Left lobe of liver (tissue), 2 donors: Measurements from ENCODE around the gene SEMA3A. TPM values are rescaled to one million over a fixed set of nuclear protein-coding genes. Genes with fewer than 3 reads are reported as not detected.
"Not testable (repeated sequence)": the region's sequence is repeated elsewhere in the genome, so short reads cannot be mapped to it uniquely, and the experiment has no call there.

Source experiments
- ATAC-seq: fragments of 200-7000 bp; cut with Tn5 transposase; one replicate; pipeline ENCODE4 v1.9.1; 2020; ENCODE audit warnings: mild to moderate bottlenecking, moderate library complexity
- DNase-seq: peaks from one replicate; pipeline ENCODE4 v3.0.0-alpha.2; 2020; ENCODE audit warnings: low spot score
- total RNA-seq: library from RNA; stranded (reverse); gene quantifications from one replicate; pipeline ENCODE4 v1.2.1, GENCODE V29; 2021
- donor health status: DM: no; HTN: no; CAD: no; lungs with moderate emphysema.
- donor health status: DM: no; HTN: yes; CAD: no.

The SEMA3A gene
- total RNA-seq, 1 donor from 2014 or later = 0.58 TPM

DNA sequence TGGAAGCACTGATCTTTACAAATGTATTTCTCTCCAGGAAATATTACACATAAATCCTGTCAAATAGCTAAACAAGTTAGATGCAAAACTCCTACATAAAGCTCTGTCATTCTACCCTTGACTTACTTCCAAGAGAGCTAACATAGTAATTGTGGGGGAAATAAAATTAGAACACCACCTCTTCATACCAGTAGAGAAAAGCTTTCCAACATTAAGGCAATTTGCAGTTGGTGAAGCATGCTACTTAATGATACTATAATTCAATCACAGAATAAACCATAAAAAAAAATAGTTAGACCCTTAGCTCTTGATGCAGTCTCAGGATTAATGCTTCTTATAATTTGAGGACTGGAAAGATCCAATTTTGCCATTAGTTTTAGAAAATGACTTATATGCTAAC is 35.2 kb downstream of the SEMA3A start:
- DNase-seq (no peak), ATAC-seq (no peak)

GRCh38 chr7:84157171-84157570 is 37.4 kb downstream of the SEMA3A start:
- no peak for DNase-seq
- no peak for ATAC-seq

DNA sequence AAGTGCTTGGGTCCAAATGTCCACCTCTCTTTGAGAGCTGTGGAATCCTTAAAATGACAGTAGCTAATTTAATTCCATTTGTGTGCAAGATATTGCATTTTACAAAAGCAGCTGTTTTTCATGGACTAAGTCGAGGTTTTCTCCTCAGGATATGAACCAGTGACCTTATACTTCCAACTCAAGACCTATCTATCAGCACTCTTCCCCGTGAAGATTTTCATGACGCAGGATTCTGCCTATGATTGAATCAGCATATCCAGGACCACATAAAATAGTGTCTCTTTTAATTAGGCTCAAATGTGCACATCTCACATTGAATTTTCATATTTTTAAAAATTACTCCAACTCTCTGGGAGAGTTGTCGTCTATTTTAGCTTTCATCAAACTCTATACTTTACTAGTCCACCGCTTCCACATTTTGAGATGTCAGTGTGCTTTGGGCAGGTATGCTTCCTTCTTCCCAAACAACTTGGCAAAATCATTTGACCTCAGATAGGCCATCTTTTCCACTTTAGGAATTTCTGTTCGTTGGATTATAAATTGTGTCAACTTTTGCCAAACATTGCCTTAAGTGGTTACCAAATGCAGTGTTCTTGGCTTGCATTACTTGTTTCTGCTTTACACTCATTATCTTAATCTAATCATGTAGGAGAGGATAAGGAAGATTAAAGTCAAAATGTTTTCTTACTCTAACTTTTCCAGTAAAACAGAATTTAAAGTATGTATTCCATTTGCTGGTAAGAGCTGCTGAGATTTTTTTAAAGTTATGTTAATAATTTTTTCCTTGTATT is 39.4 kb downstream of the SEMA3A start:
- DNase-seq = no peak
- ATAC-seq = no peak

DNA sequence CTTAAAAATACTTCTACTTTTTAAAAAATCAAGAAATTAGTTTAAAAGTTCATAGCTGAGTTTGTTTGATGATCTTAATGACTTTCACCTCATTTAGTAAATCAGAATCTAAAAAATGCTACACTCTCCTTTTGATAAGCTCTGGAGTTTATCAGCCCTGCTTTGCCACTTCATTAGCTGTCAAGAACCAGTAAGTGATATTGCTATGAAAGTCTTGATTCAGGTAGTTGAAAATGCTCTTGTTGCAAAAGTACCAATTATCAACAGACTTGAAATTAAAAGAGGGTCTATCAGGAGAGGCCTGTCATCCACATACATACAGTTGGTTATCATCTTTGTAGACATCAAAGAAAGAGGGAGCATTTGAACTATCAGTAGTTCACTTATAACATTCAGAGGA is 41.6 kb downstream of the SEMA3A start:
- ATAC-seq (no peak), DNase-seq (no peak)

- DNase-seq, ATAC-seq: not testable (repeated sequence)
These were observed 44.2 kb downstream of the SEMA3A start for GRCh38 chr7:84150370-84150769.

DNA sequence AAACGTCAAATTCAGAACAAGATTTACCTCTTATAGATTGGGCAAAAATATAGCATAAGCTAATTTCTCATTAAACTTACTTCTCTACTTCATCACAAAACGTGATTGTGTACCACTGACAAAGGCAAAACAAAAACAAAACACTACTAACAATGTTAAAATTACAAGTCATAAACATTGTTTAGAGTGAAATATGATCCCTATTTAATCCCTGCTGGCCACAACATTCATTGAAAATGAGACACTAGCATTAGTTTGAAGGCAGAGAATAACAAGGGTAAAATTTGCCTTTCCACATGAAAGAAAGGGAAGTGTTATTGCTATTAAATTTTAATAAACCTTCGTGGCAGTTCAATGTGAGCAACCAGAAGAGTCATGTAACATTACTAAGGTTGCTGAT is 45.0 kb downstream of the SEMA3A start:
- ATAC-seq = no peak

GRCh38 chr7:84145892-84146291 is 48.7 kb downstream of the SEMA3A start:
- ATAC-seq = no peak
- no peak for DNase-seq

More for the DNA sequence above, 45.0 kb downstream of the SEMA3A start:
- DNase-seq = no peak

DNA sequence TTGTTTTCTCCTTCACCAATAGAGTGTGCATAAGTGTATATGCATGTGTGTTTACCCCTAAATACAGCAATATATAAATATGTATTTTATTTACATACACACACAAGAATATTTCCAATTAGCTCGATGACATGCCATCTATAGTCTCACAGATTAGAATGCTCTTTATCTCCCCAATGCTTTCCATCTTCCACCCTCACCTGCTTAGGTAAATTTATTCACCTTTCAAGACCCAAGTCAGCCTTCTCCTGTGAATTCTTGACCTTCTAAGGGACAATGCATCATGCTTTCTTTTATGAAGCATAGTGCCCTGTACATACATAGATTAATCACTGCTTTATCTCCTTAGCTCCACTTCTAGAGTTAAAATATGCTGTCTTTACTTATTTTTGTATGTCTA is 49.7 kb downstream of the SEMA3A start:
- DNase-seq = no peak
- no peak for ATAC-seq

GRCh38 chr7:84144480-84144879 is 50.1 kb downstream of the SEMA3A start:
- DNase-seq (no peak), ATAC-seq (no peak)

- ATAC-seq = no peak
These were observed 51.9 kb downstream of the SEMA3A start for GRCh38 chr7:84142726-84143125.

DNA sequence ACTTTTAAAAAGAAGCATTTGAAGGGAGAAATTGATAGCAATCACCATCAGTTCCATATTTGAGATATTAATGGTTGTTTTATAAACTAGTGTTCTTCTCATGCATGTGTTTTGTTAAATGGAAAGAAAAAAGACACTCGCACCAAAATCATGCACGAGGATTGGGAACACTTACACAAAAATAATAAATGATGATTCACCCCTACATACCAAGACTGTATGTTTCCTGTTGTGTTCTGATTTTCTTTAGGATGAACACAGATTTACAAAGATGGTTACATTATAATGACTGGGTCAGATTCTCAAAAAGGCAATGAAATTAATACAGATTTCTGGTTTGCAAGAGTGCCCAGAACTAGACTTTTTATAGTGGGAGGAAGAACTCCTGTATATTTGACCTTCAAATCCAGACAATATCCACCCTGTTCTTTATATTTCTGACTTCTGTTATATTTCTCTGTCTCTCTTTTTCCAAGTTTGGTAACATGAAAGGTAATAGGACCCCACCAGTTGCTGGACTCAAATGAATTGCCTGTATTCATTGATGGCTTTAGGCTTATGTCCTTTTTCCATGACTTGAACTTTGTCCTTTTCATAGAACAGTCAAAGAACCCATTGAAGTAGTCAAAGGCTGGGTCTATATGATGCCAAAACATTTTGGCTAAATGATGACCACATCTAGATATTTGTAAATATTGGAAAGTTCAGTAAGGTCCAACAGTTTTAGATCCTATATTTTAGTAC is 54.4 kb downstream of the SEMA3A start:
- no peak for ATAC-seq
- DNase-seq = no peak

More at GRCh38 chr7:84142726-84143125, 51.9 kb downstream of the SEMA3A start:
- no peak for DNase-seq

GRCh38 chr7:84138411-84138810 is 56.2 kb downstream of the SEMA3A start:
- DNase-seq (no peak), ATAC-seq (no peak)

- DNase-seq (no peak), ATAC-seq (no peak)
These were observed 56.8 kb downstream of the SEMA3A start for GRCh38 chr7:84137812-84138211.

GRCh38 chr7:84136809-84137208 is 57.8 kb downstream of the SEMA3A start:
- DNase-seq = no peak
- ATAC-seq = no peak

DNA sequence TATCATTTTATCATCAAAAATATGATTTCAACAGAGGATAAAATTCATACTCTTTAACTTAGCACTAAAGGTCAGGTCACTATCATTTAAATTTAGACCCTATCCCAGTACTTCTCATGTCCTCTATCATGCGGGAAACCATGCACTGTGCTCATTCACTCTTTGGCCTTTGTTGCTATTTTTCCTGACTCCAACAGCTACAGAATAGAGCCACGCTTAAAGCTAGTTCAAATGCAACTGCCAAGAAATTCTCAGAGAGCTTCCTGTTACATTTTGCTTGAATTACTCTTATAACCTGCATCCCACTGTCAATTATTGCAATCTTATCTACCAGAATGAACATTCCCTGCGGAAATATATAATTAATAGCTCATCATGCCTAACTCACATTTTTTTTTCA is 58.3 kb downstream of the SEMA3A start:
- ATAC-seq = no peak
- no peak for DNase-seq

- no peak for DNase-seq
- ATAC-seq = no peak
These were observed 60.4 kb downstream of the SEMA3A start for GRCh38 chr7:84134169-84134568.

- DNase-seq = no peak
- no peak for ATAC-seq
These were observed 68.9 kb downstream of the SEMA3A start for GRCh38 chr7:84125654-84126053.

DNA sequence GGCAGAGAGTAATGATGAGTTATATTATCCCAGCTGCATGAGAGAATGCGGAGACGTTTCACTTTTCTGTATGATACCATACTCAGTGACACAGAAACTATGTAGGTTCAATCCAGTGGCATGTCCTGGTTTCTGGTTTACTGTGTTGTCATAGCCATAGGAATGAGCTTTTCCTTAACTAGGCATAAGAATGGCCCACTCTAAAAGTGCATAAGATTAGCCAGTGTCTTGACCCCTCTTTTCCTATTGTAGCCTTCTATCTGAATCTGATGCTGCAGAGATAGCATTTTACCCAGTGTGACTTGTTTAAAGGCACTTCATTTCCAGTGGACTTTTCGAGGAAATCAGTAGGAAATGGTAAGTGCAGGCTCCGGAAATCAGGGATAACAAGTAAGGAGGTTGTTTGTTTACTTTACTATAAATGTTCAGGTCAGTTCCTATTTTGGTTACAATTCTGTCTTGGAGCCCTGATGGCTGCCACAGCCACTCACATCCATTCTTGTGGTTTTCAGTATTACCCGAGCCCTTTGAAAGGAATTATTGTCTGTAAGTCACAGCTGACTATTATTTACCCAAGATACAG is 70.5 kb downstream of the SEMA3A start:
- no peak for ATAC-seq
- DNase-seq = no peak

GRCh38 chr7:84122582-84123360 is 71.8 kb downstream of the SEMA3A start:
- ATAC-seq = no peak
- no peak for DNase-seq

DNA sequence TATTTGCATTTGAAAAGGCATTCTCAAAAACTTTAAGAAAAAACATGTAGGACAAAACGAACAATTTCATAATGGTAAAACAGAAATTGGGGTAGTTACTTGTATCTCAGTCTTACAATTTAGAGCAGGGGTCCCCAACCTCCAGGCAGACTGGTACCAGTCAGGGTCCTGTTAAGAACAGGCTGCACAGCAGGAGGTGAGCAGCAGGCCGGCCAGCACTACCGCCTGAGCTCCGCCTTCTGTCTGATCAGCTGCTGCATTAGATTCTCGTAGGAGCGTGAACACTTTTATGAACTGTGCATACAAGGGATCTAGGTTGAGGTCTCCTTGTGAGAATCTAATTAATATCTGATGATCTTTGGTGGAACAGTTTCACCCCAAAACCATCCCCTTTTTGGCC is 77.3 kb downstream of the SEMA3A start:
- ATAC-seq (no peak), DNase-seq (no peak)
